GM10266 (cell line): Measurements from ENCODE around the gene MISP.
"Not testable (repeated sequence)": the region's sequence is repeated elsewhere in the genome, so short reads cannot be mapped to it uniquely, and the experiment has no call there.

Experiments used
- DNase-seq: peaks from one replicate; pipeline ENCODE4 v3.0.0; 2012; ENCODE audit errors: extremely low spot score
- TF ChIP-seq, protein P1 (sequence below): IDR thresholded peaks from 2 replicates; pipeline ENCODE4 v1.5.1; 2012; ENCODE audit warnings: mild to moderate bottlenecking, low read depth; ENCODE audit not compliant: control insufficient read depth, insufficient read depth; ENCODE audit errors: missing control alignments

The MISP gene

DNA sequence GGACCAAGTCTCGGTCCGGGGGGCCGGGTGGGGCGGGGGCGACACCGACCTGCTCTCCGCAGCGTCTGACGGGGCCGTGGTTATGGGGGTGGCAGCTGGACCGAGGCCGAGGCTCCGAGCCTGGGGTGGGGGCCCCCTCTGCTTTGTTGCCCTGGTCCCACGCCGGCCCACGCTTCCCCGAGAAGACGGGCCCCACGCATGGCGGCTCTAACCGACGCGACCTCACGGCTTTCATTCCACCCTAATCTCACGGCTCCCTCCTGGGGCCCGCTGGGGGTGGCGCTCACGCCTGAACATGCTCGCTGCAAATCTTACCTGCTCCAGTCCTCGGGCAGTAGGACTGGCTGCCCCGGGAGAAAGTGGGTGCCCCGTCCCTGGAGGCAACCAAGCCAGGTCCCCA, 14.8 kb upstream of the MISP start:
- DNase-seq, result no peak
- TF ChIP-seq, protein P1, sequence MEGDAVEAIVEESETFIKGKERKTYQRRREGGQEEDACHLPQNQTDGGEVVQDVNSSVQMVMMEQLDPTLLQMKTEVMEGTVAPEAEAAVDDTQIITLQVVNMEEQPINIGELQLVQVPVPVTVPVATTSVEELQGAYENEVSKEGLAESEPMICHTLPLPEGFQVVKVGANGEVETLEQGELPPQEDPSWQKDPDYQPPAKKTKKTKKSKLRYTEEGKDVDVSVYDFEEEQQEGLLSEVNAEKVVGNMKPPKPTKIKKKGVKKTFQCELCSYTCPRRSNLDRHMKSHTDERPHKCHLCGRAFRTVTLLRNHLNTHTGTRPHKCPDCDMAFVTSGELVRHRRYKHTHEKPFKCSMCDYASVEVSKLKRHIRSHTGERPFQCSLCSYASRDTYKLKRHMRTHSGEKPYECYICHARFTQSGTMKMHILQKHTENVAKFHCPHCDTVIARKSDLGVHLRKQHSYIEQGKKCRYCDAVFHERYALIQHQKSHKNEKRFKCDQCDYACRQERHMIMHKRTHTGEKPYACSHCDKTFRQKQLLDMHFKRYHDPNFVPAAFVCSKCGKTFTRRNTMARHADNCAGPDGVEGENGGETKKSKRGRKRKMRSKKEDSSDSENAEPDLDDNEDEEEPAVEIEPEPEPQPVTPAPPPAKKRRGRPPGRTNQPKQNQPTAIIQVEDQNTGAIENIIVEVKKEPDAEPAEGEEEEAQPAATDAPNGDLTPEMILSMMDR, result no peak

- DNase-seq, result peak; percentile 89
- TF ChIP-seq, protein P1, result peak; percentile 62
These were observed 13.3 kb upstream of the MISP start for GRCh38 chr19:737591-738093.

DNA sequence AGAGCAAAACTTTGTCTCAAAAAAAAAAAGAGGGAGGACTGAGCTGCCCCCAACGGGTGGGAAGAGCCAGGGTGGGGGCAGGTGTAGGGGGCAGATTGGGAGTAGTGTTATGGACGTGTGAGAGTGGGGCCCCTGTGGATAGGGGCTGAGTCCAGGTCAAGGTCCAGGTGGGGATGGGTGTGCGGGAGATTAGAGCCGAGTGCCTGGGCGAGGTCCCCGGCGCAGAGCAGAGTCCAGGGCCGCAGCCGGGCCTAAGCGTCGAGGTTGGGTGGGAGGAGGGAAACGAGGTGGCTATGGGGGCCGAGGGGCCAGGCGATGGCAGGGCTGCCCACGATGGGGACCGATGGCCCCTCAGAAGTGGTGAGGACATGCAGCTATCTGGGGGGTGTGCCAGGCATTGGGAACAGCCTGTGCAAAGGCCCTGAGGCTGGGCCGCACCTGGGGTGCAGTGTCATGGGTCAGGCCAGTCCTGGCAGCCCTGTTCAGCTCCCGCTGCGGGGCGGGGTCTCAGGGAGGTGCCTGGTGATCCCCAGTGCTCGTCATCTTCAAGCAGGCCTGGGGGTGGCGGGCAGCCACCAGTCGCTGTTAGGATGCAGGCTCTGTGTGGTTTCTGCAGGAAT, 12.3 kb upstream of the MISP start:
- TF ChIP-seq, protein P1, result no peak
- no peak for DNase-seq

- TF ChIP-seq, protein P1, result no peak
- no peak for DNase-seq
These were observed 10.8 kb upstream of the MISP start for GRCh38 chr19:739998-740715.

DNA sequence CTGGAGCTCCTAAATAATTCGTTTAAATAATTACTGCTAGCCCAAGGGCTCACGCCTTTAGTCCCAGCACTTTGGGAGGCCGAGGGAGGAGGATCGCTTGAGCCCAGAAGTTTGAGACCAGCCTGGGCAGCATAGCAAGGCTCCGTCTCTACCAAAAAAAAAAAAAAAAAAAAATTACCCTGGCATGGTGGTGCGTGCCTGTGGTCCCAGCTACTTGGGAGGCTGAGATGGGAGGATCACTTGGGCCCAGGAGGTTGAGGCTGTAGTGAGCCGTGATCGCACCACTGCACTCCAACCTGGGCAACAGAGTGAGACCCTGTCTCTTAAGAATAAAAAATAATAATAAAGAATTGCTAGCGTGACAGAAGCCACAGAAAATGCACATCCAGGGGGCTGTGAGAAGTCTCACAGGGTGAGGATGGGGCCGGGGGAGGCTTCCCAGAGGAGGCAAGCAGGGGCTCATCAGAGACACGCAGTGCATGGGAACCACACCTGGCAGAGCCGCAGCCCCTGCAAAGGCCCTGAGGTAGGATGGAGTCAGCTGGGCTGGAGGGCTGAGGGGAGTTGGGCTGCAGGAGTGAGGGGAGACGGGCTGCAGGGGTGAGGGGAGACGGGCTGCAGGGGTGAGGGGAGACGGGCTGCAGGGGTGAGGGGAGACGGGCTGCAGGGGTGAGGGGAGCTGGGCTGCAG, 10.0 kb upstream of the MISP start:
- not testable (repeated sequence) for DNase-seq

GRCh38 chr19:741506-742131, 9.3 kb upstream of the MISP start:
- TF ChIP-seq, protein P1, result peak; percentile 11
- no peak for DNase-seq

DNA sequence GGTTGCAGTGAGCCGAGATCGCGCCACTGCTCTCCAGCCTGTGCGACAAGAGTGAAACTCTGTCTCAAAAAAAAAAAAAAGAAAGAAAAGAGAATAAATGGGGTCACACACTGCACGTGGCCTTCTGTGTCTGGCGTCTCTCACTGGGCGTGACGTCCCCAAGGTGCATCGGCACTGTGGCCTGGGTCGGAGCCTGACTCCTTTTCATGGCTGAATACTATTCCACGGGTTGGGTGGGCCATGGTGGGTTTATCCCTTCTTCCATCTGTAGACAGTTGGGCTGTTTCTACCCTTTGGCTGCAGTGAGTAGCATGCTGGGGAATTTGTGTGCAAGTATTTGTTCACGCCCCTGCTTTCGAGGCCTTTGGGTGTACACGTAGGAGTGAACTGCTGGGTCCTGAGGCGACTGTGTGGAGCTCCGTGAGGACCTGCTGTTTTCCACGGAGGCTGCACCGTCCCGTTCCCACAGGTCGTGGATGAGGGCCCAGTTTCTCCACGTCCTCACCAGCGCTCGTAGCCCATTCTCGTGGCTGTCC, 8.3 kb upstream of the MISP start:
- no peak for DNase-seq
- TF ChIP-seq, protein P1, result no peak
